Fibroblast of villous mesenchyme (primary cell): ENCODE results near the gene SDHAF2. TPM values are rescaled to one million over a fixed set of nuclear protein-coding genes. Genes with fewer than 3 reads are reported as not detected.

Experiments used
- DNase-seq: peaks from one replicate; pipeline ENCODE4 v3.0.0-alpha.2; 2010; ENCODE audit warnings: low read depth
- H3K4me3 ChIP-seq: 2 replicates; pipeline ENCODE4 v1.5.1; 2011; ENCODE audit warnings: low read depth, mild to moderate bottlenecking, low read length
- total RNA-seq: library from RNA; depleted of rRNA; stranded (reverse); fragments of >200 nt; gene quantifications from 2 replicates; pipeline ENCODE4 v1.2.3, GENCODE V29; 2012
- TF ChIP-seq, protein P1 (sequence below): IDR thresholded peaks from 2 replicates; pipeline ENCODE4 v1.5.1; 2012; ENCODE audit warnings: low read depth, mild to moderate bottlenecking, low read length; ENCODE audit not compliant: insufficient read depth

Gene SDHAF2
- total RNA-seq, 1 donor: 37.6 TPM

DNA sequence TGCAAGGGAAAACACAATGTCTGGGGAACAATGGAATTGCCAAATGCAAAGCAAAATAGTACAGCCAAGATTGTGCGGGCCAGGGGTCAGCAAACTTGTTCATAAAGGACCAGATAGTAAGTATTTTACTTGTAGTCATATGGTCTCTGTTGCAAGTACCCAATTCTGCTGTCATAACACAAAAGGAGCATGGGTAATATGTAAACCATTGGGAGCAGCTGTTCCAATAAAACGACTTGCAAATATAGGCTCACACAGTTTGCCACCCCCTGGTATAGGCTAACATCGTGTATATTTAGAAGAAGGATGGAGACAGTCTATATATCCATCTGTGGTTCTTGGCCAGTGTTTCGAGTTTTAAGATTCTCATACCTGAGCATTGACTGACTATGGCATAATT lies 15.6 kb downstream of the SDHAF2 start:
- TF ChIP-seq, protein P1, sequence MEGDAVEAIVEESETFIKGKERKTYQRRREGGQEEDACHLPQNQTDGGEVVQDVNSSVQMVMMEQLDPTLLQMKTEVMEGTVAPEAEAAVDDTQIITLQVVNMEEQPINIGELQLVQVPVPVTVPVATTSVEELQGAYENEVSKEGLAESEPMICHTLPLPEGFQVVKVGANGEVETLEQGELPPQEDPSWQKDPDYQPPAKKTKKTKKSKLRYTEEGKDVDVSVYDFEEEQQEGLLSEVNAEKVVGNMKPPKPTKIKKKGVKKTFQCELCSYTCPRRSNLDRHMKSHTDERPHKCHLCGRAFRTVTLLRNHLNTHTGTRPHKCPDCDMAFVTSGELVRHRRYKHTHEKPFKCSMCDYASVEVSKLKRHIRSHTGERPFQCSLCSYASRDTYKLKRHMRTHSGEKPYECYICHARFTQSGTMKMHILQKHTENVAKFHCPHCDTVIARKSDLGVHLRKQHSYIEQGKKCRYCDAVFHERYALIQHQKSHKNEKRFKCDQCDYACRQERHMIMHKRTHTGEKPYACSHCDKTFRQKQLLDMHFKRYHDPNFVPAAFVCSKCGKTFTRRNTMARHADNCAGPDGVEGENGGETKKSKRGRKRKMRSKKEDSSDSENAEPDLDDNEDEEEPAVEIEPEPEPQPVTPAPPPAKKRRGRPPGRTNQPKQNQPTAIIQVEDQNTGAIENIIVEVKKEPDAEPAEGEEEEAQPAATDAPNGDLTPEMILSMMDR: no peak
- H3K4me3 ChIP-seq: no peak overlapping the region
- no peak for DNase-seq

DNA sequence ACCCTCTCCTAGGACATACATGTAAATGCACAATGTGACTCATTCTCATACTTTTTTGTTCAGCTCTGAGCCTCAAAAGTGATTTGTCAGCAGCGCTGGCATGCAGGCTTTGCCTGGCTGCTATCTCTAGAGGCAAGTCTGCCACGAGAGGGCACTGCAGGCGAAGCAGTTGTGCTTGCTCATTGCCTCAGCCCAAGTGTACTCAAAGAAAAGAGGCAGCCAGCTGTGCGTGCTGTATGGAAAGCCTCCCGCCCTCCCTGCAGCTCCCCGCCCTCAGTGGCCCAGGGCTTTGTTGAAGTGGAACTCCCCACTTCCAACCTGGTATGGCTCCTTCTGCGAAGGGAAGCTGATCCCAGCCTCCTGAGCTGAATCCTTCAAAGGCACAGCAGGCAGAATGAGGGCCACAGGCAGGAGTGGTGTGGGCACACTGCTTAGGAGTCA lies 16.3 kb downstream of the SDHAF2 start:
- H3K4me3 ChIP-seq: no peak overlapping the region
- TF ChIP-seq, protein P1: peak; percentile 92
- DNase-seq: peak; percentile 93

DNA sequence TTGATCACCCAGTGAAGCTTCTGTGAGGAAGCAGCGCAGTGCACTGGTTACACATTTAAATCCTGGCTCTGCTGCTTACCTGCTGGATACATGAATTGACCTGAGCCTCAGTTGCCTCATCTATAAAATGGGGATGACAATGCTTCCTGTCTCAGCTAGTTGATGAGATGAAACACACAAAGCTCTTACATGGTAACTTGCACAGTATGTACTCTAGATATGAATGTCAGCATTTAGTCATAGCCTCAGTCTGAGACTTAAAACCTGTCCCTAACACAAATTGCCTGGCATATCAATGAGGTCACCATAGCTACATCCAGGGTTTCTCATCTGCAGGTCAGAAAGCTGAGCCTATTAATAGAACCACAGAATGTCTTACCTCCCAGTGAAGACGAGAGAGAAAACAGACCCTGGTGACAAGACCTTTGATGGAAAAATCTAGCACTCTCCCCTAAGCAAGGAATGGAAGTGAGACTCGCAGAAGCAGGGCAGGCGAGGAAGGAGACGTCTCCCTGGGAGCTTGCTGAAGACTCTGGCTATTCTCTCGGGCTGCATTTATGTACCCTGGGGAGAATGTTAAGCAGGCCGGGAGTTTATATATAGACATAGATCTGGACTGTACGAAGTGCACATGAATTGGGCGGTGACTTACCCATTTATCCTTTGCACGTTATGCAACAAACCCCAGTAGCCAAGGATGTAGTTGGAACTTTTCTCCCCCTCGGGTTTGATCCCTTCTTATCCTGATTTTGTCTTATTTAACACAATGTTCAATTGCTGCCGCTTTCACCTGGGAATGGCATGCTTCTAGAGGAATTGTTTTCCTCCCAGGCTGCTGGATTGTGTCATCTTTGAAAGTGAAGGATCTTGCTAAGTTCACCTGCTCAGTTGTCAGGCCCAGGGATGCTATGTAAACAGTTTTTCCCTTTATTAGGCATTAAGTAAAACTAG lies 18.0 kb downstream of the SDHAF2 start:
- no peak overlapping the region for H3K4me3 ChIP-seq
- TF ChIP-seq, protein P1: no peak
- no peak for DNase-seq

DNA sequence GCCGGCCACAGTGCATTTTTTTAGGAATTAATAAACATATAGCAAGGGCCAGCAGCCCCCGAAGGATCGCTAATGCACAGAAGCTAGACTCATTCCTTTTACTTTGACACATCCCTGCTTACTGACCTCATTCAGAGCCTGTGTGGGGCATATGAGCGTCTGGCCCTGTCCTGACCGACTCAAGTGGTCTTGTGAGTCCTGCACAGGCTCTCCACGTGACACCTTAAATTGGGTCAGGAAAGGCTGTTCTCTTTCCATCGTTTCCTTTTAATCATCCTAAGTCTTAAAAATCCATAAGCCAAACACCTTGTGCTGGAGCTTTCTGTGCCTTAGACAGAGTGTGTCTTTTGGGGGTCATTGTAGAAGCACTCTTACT lies 18.6 kb downstream of the SDHAF2 start:
- TF ChIP-seq, protein P1: no peak
- H3K4me3 ChIP-seq: no peak overlapping the region
- no peak for DNase-seq

DNA sequence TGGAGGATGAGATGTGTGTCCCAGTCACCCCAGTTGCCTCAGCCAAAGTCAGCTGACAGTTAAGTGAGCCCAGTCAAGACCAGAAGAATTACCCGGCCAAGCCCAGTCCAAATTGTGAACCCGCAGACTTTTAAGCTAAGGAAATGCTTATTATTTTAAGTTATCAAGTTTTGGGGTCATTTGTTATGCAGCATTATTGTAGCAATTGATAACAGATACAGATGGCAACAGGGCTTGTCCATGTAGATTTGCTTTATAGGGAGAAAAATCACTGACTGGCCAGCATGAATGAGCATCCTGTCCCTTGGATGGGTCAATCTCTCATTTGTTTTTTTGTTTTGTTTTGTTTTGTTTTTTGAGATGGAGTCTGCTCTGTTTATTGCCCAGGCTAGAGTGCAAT lies 22.9 kb downstream of the SDHAF2 start:
- TF ChIP-seq, protein P1: no peak
- no peak overlapping the region for H3K4me3 ChIP-seq
- DNase-seq: no peak

DNA sequence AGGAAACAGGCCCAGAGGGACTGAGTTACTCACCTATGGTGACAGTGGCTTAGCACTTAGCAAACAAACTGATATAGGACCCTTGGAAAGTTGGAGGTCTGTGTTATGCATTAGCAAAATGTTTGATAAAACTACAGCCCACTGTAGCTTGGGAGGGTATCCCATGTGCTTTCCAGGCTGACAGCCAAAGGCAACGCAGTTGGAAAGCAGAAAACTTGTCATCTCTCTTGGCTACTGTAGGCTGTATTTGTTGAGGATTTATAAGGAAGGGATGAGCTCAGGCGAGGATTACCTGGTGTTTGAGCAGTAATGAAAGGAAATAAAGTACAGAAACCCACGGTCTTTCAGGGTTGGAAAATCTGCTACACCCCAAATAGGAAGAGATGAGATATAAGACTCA lies 23.8 kb downstream of the SDHAF2 start:
- TF ChIP-seq, protein P1: no peak
- H3K4me3 ChIP-seq: no peak overlapping the region
- DNase-seq: no peak

DNA sequence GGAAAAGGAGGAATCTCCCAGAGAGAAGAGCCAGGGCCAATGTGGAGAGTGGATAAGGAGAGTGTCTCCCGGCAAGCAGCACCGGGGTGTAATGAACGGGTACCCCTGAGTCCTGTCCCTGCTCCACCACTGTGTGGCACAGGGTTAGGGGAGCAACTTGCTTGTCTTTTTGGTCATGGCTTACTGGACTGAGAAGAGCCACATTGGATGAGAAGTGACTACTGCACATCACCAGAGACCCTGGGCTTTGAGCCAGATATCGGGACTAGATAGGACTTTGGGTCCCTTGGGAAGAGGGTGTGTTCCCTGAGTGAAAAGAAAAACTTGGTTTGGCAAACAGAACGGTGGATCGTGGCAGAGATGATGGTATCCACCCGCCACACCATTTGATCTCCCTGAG lies 24.6 kb downstream of the SDHAF2 start:
- DNase-seq: no peak
- TF ChIP-seq, protein P1: no peak
- no peak overlapping the region for H3K4me3 ChIP-seq
